Measurements from ENCODE around the gene NMS.

- TF ChIP-seq CTCF (conservative IDR thresholded peaks at IDR 0.05; ENCODE audit: low read length) (no peak), EZH2phosphoT487 (IDR thresholded peaks at IDR 0.05; ENCODE audit: borderline replicate concordance, low read depth, low read length) (no peak)
These were observed 724 bp downstream of the NMS start for GRCh38 chr2:100470898-100471514.
